Neural cell (in vitro differentiated cells): ENCODE results near the gene RALGDS. TPM values are rescaled to one million over a fixed set of nuclear protein-coding genes. Genes with fewer than 3 reads are reported as not detected.

Experiments
- H2AFZ ChIP-seq: fragments of 200-600, 300-800 bp; sonication (generic), shearing (Covaris generic); 2 replicates; pipeline ENCODE4 v1.6.0; 2014; ENCODE audit warnings: low read depth, mild to moderate bottlenecking, antibody characterized with exemption, low read length, moderate library complexity
- H3F3A ChIP-seq: fragments of 200-600 bp; shearing (Covaris generic); 2 replicates; pipeline ENCODE4 v1.6.1; 2016; ENCODE audit warnings: mild to moderate bottlenecking, moderate library complexity, mixed read lengths, antibody characterized with exemption, low read length; ENCODE audit not compliant: insufficient read depth, poor library complexity, severe bottlenecking
- H3K27ac ChIP-seq: fragments of 200-600, 300-800 bp; sonication (generic), shearing (Covaris generic); 2 replicates; pipeline ENCODE4 v1.5.1; 2014; ENCODE audit warnings: mild to moderate bottlenecking, low read length, moderate library complexity
- H3K27me3 ChIP-seq: fragments of 300-800, 200-600 bp; sonication (generic), shearing (Covaris generic); 2 replicates; pipeline ENCODE4 v1.6.0; 2014; ENCODE audit warnings: mild to moderate bottlenecking, low read depth, low read length, moderate library complexity; ENCODE audit not compliant: insufficient read depth
- H3K36me3 ChIP-seq: fragments of 300-800, 200-600 bp; sonication (generic), shearing (Covaris generic); 2 replicates; pipeline ENCODE4 v1.5.1; 2014; ENCODE audit warnings: mild to moderate bottlenecking, antibody characterized with exemption, low read length, moderate library complexity; ENCODE audit not compliant: insufficient read depth
- H3K4me2 ChIP-seq: fragments of 300-800, 200-600 bp; sonication (generic), shearing (Covaris generic); 2 replicates; pipeline ENCODE4 v1.6.0; 2014; ENCODE audit warnings: mild to moderate bottlenecking, low read length
- H3K4me3 ChIP-seq: fragments of 300-800, 200-600 bp; sonication (generic), shearing (Covaris generic); 2 replicates; pipeline ENCODE4 v1.5.1; 2014; ENCODE audit warnings: mild to moderate bottlenecking, low read length, moderate library complexity
- H3K79me2 ChIP-seq: fragments of 200-600 bp; shearing (Covaris generic); replicated peaks from 2 replicates; pipeline ENCODE4 v1.6.0; 2014; ENCODE audit warnings: mild to moderate bottlenecking, low read length, moderate library complexity; ENCODE audit not compliant: insufficient read depth
- H3K9ac ChIP-seq: fragments of 300-800, 200-600 bp; sonication (generic), shearing (Covaris generic); 2 replicates; pipeline ENCODE4 v1.6.1; 2016; ENCODE audit warnings: mild to moderate bottlenecking, low read length, mixed read lengths
- H3K9me2 ChIP-seq: fragments of 200-600 bp; shearing (Covaris generic); 2 replicates; pipeline ENCODE4 v1.6.1; 2016; ENCODE audit warnings: mild to moderate bottlenecking, low read length, mixed read lengths; ENCODE audit not compliant: insufficient read depth
- H3K9me3 ChIP-seq: fragments of 200-600, 300-800 bp; sonication (generic), shearing (Covaris generic); 2 replicates; pipeline ENCODE4 v1.6.1; 2016; ENCODE audit warnings: mild to moderate bottlenecking, mixed run types, low read length, moderate library complexity, mixed read lengths
- H4K20me1 ChIP-seq: fragments of 200-600 bp; shearing (Covaris generic); 2 replicates; pipeline ENCODE4 v1.6.1; 2016; ENCODE audit warnings: mild to moderate bottlenecking, mixed run types; ENCODE audit not compliant: insufficient read depth
- CTCF ChIP-seq: fragments of 450-650 bp; IDR thresholded peaks from 2 replicates; pipeline ENCODE4 v1.5.1; 2014; ENCODE audit warnings: antibody characterized with exemption, mild to moderate bottlenecking, moderate library complexity; ENCODE audit not compliant: poor library complexity, severe bottlenecking
- EP300 ChIP-seq: fragments of 450-650 bp; conservative IDR thresholded peaks from 2 replicates; pipeline ENCODE4 v1.6.1; 2014; ENCODE audit warnings: antibody characterized with exemption, mild to moderate bottlenecking, moderate library complexity; ENCODE audit not compliant: poor library complexity, severe bottlenecking
- EZH2 ChIP-seq: fragments of 200-600, 300-800 bp; shearing (Covaris generic), sonication (generic); IDR thresholded peaks from 2 replicates; pipeline ENCODE4 v1.6.1; 2014; ENCODE audit warnings: antibody characterized with exemption, low read length, borderline replicate concordance, mild to moderate bottlenecking; ENCODE audit not compliant: insufficient read depth, poor library complexity, severe bottlenecking
- MXI1 ChIP-seq: fragments of 450-650 bp; conservative IDR thresholded peaks from 2 replicates; pipeline ENCODE4 v1.6.1; 2014; ENCODE audit warnings: antibody characterized with exemption, mild to moderate bottlenecking; ENCODE audit not compliant: poor library complexity, severe bottlenecking
- POLR2AphosphoS5 ChIP-seq: IDR thresholded peaks from 2 replicates; pipeline ENCODE4 v1.6.1; 2012
- RAD21 ChIP-seq: fragments of 450-650 bp; conservative IDR thresholded peaks from 2 replicates; pipeline ENCODE4 v1.6.1; 2014; ENCODE audit warnings: antibody characterized with exemption, mild to moderate bottlenecking, moderate library complexity
- REST ChIP-seq: IDR thresholded peaks from 2 replicates; pipeline ENCODE4 v1.6.1; 2012; ENCODE audit warnings: borderline replicate concordance
- SMC3 ChIP-seq: fragments of 450-650 bp; conservative IDR thresholded peaks from 2 replicates; pipeline ENCODE4 v1.6.1; 2014; ENCODE audit warnings: antibody characterized with exemption, mild to moderate bottlenecking, moderate library complexity; ENCODE audit not compliant: poor library complexity
- TAF1 ChIP-seq: IDR thresholded peaks from 2 replicates; pipeline ENCODE4 v1.6.1; 2012; ENCODE audit warnings: low read depth
- polyA plus RNA-seq: library from polyadenylated mRNA; depleted of rRNA; stranded (reverse); fragments of >200 nt; gene quantifications from 2 replicates; pipeline ENCODE4 v1.2.3, GENCODE V29; 2014

The RALGDS gene
- polyA plus RNA-seq, 1 donor from 2014 or later: 174 TPM

GRCh38 chr9:133117271-133118178, 3.5 kb downstream of the RALGDS start:
- H3K9me2 ChIP-seq: no peaks in the 10 kb centered on the region
- no peak overlapping the region for H2AFZ ChIP-seq
- no peaks in the 10 kb centered on the region for H3F3A ChIP-seq
- H3K27ac ChIP-seq: no peak overlapping the region
- H4K20me1 ChIP-seq: peaks cover 22% of the 10 kb centered on the region
- no peak overlapping the region for H3K4me3 ChIP-seq
- TF ChIP-seq MXI1 (no peak), TAF1 (no peak), REST (no peak), CTCF (no peak), POLR2AphosphoS5 (no peak), EZH2 (no peak), SMC3 (no peak), EP300 (no peak), RAD21 (no peak)
- H3K79me2 ChIP-seq: peaks cover 30% of the 10 kb centered on the region
- no peaks in the 10 kb centered on the region for H3K36me3 ChIP-seq
- no peaks in the 10 kb centered on the region for H3K9me3 ChIP-seq
- H3K27me3 ChIP-seq: no peaks in the 10 kb centered on the region
- no peak overlapping the region for H3K4me2 ChIP-seq
- H3K9ac ChIP-seq: no peak overlapping the region

GRCh38 chr9:133116346-133117231, 4.5 kb downstream of the RALGDS start:
- H3K9ac ChIP-seq: no peak overlapping the region
- no peak overlapping the region for H3K4me3 ChIP-seq
- H2AFZ ChIP-seq: no peak overlapping the region
- no peaks in the 10 kb centered on the region for H3K9me3 ChIP-seq
- H3K9me2 ChIP-seq: no peaks in the 10 kb centered on the region
- H3K27ac ChIP-seq: no peak overlapping the region
- no peaks in the 10 kb centered on the region for H3K27me3 ChIP-seq
- H3F3A ChIP-seq: no peaks in the 10 kb centered on the region
- peaks cover 22% of the 10 kb centered on the region for H4K20me1 ChIP-seq
- peaks cover 30% of the 10 kb centered on the region for H3K79me2 ChIP-seq
- H3K36me3 ChIP-seq: no peaks in the 10 kb centered on the region
- no peak overlapping the region for H3K4me2 ChIP-seq
- TF ChIP-seq TAF1: no peak
- TF ChIP-seq EZH2: no peak
- no peak for TF ChIP-seq EP300
- TF ChIP-seq RAD21: no peak
